A549 treated with CpdA at 1 μM for 4 hours (cell line): ENCODE measurements around the gene RMI1. TPM values are rescaled to one million over a fixed set of nuclear protein-coding genes. Genes with fewer than 3 reads are reported as not detected.

Source experiments
- total RNA-seq: library from RNA; stranded (reverse); fragments of 200-300 nt; extraction: Qiagen RNA extraction; gene quantifications from 5 replicates; pipeline ENCODE4 v1.2.3, GENCODE V29; 2022; ENCODE audit warnings: low read depth

RMI1 gene
- 10.2 to 15.6 TPM (median 11.4 TPM) in 5 replicates for total RNA-seq

DNA sequence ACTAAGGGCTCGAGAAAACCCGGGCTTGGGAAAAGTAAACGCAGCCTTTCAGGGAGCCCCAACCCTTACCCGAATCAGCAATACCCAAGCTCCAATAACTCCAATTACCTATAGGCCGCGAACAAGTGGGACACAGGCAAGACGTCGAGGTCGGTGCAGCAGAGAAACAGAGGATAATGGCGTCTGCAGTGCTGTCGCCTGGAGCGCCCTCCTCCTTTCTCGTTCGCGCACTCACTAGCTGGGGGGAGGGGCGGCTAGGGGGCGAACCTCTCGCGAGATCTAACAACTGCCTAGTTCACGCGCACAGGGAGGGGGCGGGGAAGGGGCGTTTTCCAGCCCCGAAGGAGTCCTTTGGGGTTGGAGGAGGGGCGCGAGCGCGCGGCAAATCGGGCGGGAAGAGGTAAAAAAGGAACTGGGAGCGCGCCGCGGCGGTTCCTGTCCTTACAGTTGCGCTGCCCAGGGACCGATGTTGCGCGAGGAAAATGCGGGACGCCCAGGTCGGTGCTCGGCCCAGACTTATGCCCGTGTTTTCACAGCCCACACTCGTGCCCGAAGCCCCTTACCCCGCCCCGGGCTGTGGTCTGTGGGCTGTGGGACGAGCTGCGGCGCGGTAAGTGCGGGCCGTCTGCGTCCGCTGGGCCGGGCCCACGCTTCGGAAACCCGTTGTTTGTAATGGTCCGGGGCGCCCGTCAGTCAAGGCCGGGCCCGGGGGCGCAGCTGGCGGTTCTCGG, at the start of gene RMI1:
Gene RMI1 (plus strand): TSS at position 411 of the 731 bp plus-strand sequence. CDS start 20,182 bp downstream, outside the sequence.

DNA sequence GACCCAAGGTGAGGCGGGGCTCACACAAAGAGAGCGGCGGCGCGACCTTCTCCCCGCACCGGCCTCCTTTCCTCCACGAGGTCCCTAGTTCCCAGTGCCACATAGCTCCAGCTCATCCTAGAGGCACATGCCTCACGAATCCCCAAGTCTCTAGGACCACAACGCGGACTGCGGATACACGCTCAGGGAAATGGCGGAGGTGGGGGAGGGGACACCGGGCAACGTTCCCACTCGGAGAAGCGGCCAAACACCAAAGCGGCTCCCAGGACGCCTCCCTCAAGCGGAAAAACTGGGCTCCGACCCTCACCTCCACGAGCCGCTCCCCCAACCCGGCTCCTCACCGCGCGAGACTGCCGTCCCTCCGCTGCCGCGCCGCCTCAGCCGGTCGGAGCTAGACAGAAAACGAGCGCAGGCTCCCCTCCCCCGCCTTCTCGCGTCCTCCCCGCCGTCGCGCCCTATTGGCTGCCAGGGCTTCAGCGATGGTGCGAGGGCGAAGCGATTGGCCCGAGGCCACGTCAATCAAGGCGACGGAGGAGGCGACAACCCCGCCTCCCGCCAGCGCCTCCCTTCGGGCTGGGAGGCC, 702 bp upstream of the RMI1 start, which contains the start of gene HNRNPK:
Gene HNRNPK (minus strand): TSS at position 404 of the 583 bp plus-strand sequence. CDS start 1,963 bp downstream, outside the sequence.

Other genes with a start within 250 kb of the RMI1 start
- gene GKAP1, start 163.0 kb upstream of the RMI1 start, total RNA-seq, result 4.5 to 6.4 TPM (median 5.5 TPM) in 5 replicates
- gene KIF27, start 59.4 kb upstream of the RMI1 start, total RNA-seq, result 0.96 to 1.7 TPM (median 1.4 TPM) in 5 replicates
- 555 to 705 TPM (median 568 TPM) in 5 replicates for gene HNRNPK, start 590 bp upstream of the RMI1 start, total RNA-seq